SW 1271 (cell line): ENCODE results near the gene CDH23.
"Not testable (repeated sequence)": the region's sequence is repeated elsewhere in the genome, so short reads cannot be mapped to it uniquely, and the experiment has no call there.

Experiments used
- DNase-seq, 2 experiments: peaks; one replicate each; lab custom pipeline; 2025; lab: John Stamatoyannopoulos, UW

CDH23 gene

DNA sequence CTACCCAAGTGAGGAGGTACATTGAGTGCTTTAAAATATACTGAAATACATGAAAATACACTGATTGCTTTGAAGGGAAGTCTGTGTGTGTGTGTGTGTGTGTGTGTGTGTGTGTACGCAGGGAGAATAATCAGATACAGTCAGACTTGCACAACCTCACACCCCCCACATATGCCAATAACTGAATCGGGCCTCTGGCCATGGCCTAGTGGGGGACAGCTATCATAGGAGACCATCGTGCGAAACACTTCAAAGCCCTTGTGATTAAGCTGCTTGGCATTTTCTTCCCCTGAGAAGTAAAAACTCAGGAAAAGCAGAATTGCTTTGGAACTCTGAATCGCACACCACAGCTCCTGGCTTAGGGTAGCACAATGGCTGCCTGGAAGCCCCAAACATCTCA is 187.7 kb downstream of the CDH23 start:
- DNase-seq, result no peak

DNA sequence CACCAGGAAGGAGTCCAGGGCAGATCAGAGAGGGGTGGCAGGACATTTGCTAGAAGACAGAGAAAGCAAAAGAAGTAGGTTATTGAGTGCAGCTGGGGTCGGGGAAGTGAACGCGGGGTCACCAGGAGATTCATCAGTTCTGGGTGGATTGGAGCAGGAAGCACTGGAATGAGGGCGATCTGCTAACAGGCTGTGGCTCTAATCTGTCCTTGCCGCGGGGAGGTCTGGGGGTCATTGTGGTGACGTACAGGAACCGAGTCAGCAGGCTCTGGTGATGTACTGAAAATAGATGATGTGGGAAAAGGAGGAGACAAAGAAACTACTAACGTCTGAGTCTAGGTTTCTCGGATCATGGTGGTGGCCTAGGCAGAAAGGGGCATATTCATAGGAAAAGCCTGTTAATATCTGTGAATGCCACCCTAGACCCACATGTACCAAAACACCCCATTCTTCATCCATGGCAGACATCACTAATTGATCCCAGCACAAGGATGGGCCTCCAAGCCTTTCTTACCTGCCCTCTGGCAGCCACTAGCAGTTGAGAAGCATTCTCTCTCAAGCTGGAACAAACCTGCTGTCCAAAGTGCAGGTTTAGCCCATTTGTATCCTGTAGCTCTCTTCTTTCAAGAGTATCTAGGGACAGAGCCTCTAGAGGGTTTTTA is 188.3 kb downstream of the CDH23 start:
- no peak for DNase-seq

DNA sequence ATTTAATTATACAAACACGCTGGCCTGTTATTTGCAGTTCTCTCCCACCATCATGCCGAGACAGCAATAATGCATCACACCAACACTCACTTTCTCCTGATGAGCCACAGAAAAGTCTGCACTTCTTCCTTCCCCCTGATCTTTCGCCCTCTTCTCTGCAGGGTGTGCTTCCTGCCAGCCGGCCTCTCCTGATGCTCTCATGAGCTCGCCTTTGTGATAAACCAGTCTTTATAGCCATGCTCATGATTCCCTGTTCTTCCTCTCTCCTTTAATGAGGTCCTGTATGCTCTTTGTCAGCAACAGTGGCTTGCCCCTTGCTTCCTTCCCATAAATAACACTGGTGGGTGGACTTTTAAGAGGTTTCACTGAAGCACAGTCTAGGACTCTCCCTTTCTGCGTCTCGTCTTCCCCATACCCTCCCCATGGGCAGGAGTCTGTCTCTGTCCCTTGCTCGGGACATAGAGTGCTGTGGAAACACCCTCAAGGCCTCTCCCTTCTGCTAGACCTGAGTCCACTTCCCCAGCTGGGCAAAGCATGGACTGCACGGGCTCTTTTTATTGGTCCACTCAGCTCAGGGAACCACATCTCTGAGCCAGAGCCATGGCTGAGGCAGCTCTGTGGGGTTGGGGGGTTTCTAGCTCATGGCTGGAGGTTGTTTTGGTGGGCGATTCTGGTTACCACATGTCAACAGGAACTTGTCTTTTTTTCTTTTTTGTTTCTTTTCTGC is 189.0 kb downstream of the CDH23 start:
- DNase-seq, result no peak

DNA sequence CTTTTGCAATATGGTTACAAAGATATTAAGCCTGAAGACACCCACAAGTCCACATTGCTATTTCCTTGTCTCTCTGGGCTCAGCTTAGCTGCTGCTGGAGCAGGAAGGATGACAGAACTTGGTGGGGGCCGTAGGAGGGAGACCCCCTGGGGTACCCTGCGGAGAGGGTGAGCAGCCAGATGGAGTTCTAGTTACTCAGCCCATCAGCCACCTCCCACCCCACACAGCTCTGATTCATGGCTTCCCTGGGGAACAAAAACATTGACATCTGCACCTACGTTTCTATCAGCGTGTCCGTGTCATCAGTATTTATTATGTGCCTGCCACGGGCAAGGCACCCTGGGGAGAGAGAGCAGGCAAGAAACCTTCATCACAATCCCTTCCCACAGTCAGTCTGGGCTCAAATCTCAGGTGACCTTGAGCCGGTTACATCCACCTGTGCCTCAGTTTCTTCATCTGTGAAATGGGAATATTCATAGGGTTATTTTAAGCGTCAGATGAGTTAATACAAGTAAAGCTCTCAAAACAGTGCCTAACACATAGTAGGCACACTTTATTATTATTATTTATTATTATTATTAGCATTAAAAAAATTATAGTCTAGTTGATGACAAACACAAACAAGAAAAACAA is 191.3 kb downstream of the CDH23 start:
- DNase-seq, result no peak

DNA sequence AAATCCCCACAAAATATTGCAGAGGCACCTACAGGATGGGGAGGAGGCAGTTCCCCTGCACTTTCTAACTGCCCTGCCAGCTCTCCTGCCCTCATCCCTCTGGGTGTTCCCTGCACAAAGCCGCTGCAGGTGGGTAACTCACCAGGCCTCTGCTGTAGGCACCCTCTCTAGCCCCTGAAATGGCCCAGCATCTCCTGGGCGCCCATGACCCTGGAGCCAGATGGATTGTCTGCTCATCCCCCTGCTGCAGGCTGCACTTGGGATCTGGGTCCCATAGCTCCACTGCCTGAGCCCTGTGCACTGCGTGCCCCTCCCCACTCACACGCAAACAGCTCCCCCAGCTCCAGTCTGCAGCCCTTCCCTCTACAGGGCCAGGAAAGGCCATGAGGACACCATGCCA is 192.0 kb downstream of the CDH23 start:
- no peak for DNase-seq

DNA sequence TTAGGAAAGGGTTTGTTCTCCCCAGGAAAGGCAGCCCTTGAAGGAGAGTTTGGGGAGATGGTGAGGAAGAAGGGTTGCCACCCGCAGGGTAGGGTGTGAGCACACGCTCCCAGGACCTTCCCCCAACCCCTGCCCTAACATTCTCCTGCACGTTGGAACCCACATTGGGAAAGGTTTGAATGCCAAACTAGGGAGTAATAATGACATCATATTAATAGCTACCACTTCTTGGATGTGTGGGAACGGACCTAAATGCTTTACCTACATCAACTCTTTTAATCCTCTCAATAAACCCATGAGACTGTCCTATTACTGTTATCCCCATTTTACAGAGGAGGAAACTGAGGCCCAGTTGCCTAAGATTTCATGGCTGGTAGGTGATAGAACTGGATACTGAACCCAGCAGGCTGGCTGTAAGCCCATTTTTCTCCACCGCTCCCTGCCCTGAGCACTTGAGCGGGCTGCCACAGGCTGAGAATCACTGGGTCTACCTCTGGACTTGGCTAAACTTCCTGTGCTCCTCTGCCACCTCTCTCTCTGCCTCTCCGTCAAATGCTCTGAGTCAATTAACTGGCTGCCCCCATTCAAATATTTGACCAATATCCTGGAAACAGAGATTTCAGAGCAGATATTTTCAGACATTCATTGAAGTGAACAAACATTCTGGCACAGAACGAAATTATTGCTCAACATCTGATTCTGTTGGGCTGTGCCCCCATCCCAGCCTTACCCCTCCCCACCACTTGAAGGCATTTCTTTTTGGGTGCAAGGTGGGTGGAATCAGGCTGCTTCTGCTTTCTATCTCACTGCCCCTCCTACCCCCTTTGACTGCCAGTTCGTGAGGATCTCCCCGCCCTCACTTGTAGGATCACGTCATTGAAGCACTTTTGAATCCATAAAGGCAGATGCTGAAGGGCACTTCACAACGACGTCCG is 193.2 kb downstream of the CDH23 start:
- no peak for DNase-seq

DNA sequence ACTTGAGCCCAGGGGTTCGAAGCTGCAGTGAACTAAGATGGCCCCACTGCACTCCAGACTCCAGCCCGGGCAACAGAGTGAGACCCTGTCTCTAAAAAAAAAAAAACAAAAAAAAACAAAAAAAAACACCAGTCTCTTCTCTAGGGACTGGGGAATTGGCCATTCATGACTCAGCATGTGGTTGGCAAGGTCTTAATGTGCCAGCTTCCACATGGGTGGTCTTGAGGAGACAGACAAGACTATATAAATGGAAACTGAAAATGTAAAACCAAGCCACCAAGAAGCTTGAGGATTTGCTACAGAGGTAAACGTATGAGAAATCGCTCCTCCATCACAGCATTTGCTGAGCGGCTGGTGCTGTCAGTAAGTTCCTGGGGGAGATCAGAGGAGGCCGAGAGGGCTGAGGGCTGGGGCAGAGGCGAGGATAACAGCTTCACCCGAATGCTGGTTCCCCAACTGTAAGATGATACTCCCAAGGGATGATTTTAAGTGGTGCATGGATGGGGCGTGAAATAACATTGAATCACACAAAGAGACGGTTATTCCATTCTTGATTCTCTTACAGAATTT is 194.1 kb downstream of the CDH23 start:
- DNase-seq, result no peak

DNA sequence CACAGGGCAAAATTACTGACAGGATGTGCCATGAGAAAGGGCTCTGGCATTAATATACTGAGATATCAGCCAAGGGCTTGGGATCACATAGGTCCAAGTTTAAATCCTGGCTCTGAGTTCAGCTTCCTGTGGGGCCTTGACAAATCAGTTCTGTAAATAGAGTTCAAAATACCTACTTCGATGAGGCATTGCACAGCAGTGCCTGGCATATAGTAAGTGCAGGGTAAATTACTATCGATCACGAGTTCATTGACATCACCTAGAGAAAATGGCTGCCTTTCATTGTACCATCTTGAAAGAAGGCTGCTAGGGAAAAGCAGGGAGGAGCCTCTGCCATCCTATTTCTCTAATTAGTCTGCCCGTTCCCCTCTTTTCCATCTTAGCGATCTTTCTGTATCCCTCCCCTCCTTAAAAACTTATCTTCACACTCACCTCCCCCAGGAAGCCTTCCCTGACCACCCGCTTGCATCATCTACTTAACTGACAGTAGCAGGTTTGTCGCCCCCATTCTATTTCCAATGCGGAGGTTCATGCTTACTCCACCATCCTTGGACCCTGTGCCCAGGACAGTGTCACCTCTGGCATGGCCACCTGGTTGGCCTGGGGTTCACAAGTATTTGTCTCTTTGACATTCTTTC is 198.3 kb downstream of the CDH23 start:
- DNase-seq, result no peak

DNA sequence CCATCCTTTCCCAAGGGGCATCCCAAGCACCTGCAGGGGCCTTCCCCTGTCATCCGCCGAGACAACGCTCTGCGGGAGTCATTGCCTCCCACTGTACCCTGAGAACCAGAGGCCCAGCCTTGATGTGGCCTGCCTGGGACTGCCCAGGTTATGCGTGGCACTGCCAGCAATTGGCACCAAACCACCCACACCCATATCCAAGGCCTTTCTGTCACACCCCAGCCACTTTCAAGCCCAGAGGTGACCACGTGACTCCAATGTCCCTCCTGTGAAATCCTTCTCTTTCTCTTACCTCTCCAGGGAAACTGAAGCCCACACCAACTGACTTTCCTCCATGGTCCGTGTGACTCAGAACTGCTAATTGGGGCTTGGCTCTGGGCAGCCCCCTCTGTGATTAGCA is 198.9 kb downstream of the CDH23 start:
- no peak for DNase-seq

DNA sequence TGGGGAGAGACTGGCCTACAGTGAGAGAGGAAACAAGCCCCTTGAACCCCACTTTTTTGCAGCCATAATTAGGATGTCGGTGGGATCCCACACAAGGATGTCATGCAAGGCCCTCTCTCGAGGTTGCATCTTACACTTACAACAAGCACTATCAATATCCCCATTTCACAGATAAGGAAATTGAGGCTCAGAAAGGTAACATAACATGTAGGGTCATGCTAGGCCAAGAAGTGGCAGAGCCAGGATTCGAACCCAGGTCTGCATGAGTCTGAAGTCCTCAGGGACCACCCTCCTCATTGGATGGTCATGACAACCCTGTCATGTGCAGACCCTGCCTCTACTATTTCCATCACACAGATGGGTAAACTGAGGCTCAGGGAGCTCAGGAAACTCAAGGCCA is 199.4 kb downstream of the CDH23 start:
- no peak for DNase-seq

DNA sequence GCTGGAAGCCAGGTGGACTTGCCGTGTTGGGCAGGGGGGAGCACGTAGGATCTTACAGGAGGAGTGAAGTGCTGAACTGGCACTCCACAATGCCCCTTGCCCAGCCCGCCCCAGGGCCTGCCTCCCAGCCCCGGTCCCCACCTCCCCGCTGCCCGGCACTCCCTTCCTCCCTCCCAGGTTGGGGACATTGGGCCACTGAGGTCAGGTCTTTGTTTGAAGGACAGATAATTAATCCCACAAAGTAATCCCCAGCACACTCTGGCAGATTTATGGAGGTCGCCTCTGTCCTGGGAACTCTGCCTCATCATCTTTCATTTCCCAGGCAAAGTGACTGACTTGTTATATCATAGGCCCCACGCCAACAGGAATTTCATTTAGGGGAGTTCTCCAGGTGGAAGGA is 200.0 kb downstream of the CDH23 start:
- no peak for DNase-seq

DNA sequence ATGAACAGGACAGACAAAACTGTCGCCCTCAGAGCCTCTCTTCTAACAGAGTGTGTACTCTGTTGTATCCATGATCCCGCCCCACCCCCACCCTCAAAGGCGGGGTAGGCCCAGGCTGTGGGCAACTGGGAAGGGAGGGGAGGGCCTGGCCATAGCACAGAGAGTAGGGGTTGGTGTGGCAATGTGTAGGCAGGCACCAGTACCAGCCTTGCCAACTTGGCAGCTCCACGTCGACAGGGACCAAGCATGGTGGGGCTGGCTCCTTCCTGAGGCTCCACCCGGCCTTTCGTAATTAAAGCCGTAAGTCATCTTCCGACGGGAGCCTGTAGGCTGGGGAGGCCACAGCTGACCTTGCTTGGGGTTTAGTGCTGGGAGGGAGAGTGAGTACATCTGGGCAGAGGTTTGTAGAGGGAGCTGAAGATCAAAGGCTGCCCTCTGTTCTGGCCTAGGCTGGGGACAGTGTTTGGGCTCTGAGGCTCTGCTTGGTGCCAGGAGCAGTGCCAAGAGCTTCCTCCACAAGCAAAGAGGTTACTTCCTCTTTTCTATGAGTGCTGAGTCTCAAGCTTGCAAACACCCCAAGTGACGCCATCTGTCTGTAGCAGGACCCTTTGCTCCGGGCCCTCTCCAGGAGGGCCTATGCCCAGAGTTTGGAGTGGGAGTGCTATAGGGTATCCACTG is 201.2 kb downstream of the CDH23 start:
- DNase-seq, result no peak

DNA sequence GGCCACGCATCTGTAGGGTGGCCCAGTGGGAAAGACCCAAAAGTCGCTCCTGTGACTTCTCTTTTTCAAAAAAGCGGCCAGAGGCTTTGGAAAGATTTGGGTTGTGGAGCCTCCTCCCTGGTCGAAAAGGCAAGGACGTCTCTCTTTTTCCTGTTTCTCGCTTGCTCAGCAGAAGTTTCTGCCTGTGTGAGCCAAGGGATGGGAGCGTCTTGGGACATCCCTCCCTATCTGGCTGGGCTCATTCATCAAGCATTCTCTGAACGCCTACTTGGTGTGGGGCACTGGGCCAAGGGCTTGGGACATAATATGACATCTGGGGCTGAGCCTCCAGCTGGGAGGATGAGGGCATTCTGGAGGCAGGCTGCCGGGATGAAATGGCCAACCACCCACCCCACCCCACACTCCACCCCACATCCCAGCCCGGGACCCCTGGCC is 201.9 kb downstream of the CDH23 start:
- no peak for DNase-seq

DNA sequence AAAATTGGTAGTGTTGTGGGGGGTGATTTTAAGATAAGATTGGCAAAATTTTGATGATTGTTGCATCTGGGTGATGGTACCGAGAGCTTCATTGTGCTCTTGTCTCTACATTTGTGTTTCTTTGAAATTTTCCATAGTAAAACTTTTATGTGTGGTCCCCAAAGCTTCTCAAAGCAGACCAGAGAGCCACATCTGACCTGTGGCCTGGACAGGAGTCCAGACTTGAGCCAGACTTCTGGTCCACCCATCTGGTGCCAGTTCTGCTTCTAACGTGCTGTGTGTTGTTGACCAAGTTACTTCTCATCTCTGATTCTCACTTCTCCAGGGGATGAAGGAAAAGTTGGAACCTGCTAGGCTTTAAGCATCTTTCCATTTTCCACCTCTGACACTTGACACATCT is 202.8 kb downstream of the CDH23 start:
- DNase-seq, result no peak

DNA sequence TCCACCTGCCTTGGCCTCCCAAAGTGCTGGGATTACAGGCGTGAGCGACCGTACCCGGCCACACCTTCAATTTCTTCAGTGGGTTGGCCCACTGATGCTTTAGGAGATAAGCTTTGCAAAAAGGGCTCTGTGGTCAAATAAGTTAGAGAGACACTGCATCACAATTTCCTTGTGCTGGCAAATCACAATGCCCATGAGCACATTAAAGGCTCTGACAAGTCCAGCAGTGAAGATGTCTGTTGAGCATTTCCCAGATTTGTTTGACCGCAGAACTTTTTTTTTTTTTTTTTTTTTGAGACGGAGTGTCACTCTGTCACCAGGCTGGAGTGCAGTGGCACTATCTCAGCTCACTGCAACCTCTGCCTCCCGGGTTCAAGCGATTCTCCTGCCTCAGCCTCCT is 203.5 kb downstream of the CDH23 start:
- not testable (repeated sequence) for DNase-seq

DNA sequence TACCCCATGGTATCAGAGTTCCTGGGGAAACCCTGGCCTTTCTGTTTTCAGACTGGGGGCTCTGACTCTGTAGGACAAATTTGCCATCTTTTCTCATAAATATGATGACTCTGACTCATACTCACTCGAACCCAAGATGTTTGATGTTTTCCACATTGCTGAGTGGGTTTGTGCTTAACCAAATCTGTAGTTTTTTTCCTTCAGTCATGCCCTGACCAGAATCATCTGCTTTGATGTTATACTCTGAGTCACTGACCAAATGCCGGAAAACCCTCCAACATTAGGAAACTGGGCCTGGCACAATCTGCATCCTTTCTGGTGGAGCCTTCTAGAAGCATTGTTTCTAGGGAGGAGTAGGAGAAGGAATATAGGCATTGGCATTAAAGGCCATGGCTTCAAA is 204.1 kb downstream of the CDH23 start:
- no peak for DNase-seq

DNA sequence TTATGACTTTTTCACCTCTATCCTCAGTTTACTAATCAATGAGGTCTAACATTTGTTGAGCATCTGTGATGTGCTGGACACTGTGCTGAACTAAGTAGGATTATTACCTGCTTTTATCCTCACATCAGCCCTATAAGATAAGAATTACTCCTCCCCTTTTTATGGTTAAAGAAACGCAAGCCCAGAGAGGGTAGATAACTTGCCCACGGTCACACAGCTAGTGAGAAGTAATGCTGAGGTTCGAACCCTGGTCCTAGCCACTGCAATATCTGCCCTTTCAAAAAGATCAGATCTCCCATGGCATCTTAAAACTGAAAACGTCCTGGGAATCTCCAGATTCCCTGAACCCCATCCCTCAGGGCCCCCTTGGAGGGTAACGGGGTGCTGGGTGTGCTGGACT is 204.6 kb downstream of the CDH23 start:
- DNase-seq, result no peak

DNA sequence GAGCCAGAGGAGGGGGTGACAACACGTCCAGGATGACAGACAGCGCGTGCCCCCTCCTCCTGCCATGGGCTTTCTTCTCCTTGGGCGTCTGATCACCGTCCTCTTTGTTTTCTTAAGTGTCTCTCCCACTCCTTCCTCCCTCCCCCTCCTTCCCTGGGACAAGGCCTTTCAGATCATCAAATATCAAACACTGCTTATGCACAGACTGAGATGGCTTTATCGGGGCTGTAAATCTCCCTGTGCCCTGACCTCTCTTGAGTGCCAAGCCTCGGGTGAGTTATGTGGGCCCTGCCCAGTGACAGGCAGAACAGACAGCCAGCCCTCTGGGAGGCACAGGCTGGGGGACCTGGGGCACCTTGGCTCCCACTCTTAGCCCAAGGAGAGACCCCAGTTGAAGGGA is 206.4 kb downstream of the CDH23 start:
- DNase-seq, result no peak

DNA sequence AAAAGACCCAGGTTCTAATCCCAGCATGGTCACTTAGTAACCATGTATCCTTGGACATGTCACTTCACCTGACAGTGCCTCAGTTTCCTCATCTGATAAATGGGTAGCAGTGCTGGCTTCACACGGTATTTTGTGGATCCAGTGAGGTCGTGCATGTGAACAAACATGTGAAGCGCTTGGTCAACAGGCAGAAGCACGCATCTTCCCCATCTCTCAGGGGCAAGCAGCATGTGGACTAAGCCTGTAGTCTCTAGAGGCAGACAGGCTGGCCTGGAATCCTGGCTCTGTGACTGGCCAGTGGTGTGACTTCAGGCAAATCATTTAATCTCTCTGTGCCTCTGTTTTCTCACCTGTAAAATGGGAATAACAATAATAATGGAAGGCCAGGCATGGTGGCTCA is 207.0 kb downstream of the CDH23 start:
- DNase-seq, result no peak

DNA sequence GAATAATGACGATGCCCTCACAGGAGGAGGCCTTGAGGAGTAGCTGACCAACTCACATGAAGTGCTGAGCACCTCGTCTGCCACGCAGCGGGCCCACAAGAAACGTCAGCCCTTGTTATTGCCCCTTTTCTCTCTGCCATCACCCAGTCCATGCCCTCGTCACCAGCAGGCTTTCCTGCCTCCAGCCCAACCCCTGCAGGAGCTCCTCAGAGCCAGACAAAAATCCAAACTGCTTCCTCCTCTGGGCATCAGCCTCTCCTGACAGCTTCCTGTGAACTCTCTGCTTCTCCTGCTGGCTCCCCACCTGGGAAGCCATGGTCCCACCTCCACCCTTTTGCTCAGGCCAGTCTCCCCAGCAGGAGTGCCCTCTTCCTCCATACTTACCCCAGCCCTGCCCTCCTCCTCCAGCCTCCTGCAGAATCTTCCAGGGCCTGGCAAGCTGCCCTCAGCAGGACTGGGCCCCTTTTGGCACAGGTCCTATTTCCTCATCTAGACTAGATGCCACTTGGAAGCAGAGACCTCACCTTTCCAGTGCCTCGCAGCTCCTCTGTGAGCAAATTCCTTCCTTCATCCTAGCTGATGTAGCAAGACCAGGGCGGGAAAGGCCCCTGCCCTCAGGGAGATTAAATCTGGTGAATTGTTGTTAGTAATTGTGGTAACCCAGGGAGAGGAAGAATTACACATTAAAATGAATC is 207.8 kb downstream of the CDH23 start:
- no peak for DNase-seq
